Transverse colon (tissue), 4 donors: Measurements from ENCODE around the gene MAP3K8. TPM values are rescaled to one million over a fixed set of nuclear protein-coding genes. Genes with fewer than 3 reads are reported as not detected.
"Not testable (repeated sequence)": the region's sequence is repeated elsewhere in the genome, so short reads cannot be mapped to it uniquely, and the experiment has no call there.

Experiments
- DNase-seq: peaks from one replicate; pipeline ENCODE4 v3.0.0-alpha.2; 2019
- H3K27ac ChIP-seq, 4 donors: fragments of 200-600 bp; sonication (generic); 2 replicates each; pipeline ENCODE4 v1.5.1; 2016 to 2018; ENCODE audit warnings: inconsistent platforms in 4 of 4
- H3K27me3 ChIP-seq: fragments of 200-600 bp; sonication (generic); 2 replicates; pipeline ENCODE4 v1.5.1; 2017; ENCODE audit warnings: inconsistent platforms
- H3K36me3 ChIP-seq, 4 donors: fragments of 200-600 bp; sonication (generic); 2 replicates each; pipeline ENCODE4 v1.5.1; 2017 to 2019; ENCODE audit warnings: inconsistent platforms in 4 of 4
- H3K4me1 ChIP-seq, 4 donors: fragments of 200-600 bp; sonication (generic); 2 replicates each; pipeline ENCODE4 v1.5.1; 2017 to 2020; ENCODE audit warnings: inconsistent platforms in 4 of 4
- H3K4me3 ChIP-seq, 4 donors: fragments of 200-600 bp; sonication (generic); 1 replicate in 1 of 4; 2 replicates in 3 of 4; pipeline versions ENCODE4 v1.5.1 to v1.6.1; 2017 to 2019; ENCODE audit warnings: inconsistent platforms in 4 of 4
- H3K9me3 ChIP-seq, 2 donors: fragments of 200-600 bp; sonication (generic); 2 replicates each; pipeline ENCODE4 v1.5.1; 2017 to 2019; ENCODE audit warnings: inconsistent platforms in 2 of 2
- EP300 ChIP-seq: sonication (generic); formaldehyde crosslinking; IDR thresholded peaks from one replicate; pipeline ENCODE4 v1.6.1; 2017; ENCODE audit warnings: antibody characterized with exemption, low read depth
- POLR2A ChIP-seq: fragments of 450-650 bp; IDR thresholded peaks from one replicate; pipeline ENCODE4 v1.6.1; 2016; ENCODE audit warnings: antibody characterized with exemption, mild to moderate bottlenecking, moderate library complexity
- POLR2AphosphoS5 ChIP-seq, 3 donors: sonication (generic); formaldehyde crosslinking; IDR thresholded peaks; one replicate each; pipeline ENCODE4 v1.6.1; 2016; ENCODE audit warnings: antibody characterized with exemption in 3 of 3
- WGBS, 2 donors: methylation state at CpG; one replicate each; pipeline ENCODE4 v1.1.5; 2018; ENCODE audit warnings: low coverage in 1 of 2; 5-methylcytosine and 5-hydroxymethylcytosine counted together
- in situ Hi-C, 4 donors: fragments of 200-750 bp; cut with MboI; loops; one replicate each; pipeline versions ENCODE4 v1.15.0 to v1.15.1; 2017; ENCODE audit warnings: low sequenced_read_pairs in 3 of 4, low pct_ligation_motif_present in 1 of 4, low pct_unique_long_range_greater_than_20kb in 1 of 4
- intact Hi-C: fragments of 100-400 bp; cut with DNase I; formaldehyde crosslinking; loops from one replicate; pipeline ENCODE4 v1.15.1; 2023; ENCODE audit warnings: low total_unique reads
- total RNA-seq, 4 donors: library from RNA; depleted of rRNA; stranded (reverse); fragments of >200 nt; gene quantifications; one replicate each; pipeline ENCODE4 v1.1.0, GENCODE V29; 2016
- TF ChIP-seq, protein P1 (sequence below), 5 experiments: fragments of 200-600 bp in 3 of 5; fragments of 450-650 bp in 2 of 5; sonication (generic) in 3 of 5; IDR thresholded peaks; 1 replicate in 2 of 5; 2 replicates in 3 of 5; pipeline ENCODE4 v1.5.1; 2016 to 2017; ENCODE audit warnings: antibody characterized with exemption in 5 of 5, inconsistent platforms in 3 of 5, mild to moderate bottlenecking in 2 of 5, moderate library complexity in 1 of 5

The MAP3K8 gene
- total RNA-seq, 4 donors from 2014 or later = 2.2 to 26.7 (median 11.8) TPM

DNA sequence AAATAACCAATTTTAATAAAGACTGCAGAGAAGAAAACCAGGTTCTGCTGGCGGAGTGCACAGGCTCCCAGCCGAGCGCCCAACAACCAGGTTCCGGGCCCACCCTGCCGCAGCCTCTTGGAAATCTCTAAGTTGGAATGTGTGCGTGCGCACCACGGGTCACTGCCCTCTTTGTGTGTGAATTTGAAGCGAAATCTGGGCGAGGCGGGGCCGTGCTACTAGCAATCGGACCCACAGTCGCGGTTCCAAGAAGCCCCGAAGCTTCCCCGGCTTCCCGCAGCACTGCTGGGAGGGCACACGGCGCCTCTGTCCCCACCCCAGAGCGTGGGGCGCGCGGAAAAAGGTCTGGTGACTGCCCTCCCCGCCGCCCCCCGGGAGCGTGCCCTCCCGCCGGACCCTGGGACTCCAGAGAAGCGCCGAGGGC, 666 bp upstream of the MAP3K8 start:
- intact Hi-C loops = no loop called here
- TF ChIP-seq POLR2AphosphoS5 (IDR thresholded peaks at IDR 0.05) = no peak
- TF ChIP-seq, protein P1, sequence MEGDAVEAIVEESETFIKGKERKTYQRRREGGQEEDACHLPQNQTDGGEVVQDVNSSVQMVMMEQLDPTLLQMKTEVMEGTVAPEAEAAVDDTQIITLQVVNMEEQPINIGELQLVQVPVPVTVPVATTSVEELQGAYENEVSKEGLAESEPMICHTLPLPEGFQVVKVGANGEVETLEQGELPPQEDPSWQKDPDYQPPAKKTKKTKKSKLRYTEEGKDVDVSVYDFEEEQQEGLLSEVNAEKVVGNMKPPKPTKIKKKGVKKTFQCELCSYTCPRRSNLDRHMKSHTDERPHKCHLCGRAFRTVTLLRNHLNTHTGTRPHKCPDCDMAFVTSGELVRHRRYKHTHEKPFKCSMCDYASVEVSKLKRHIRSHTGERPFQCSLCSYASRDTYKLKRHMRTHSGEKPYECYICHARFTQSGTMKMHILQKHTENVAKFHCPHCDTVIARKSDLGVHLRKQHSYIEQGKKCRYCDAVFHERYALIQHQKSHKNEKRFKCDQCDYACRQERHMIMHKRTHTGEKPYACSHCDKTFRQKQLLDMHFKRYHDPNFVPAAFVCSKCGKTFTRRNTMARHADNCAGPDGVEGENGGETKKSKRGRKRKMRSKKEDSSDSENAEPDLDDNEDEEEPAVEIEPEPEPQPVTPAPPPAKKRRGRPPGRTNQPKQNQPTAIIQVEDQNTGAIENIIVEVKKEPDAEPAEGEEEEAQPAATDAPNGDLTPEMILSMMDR (IDR thresholded peaks at IDR 0.05) = no peak
- no peak for TF ChIP-seq POLR2A
- TF ChIP-seq EP300 = no peak
- DNase-seq = peak; percentile 84
- Histone ChIP-seq H3K9me3 (no peaks in the 10 kb centered on the region), H3K27me3 (no peaks in the 10 kb centered on the region), H3K36me3 (no peaks in the 10 kb centered on the region), H3K4me1 (peaks cover 17 to 60% (median 38%) of the 10 kb centered on the region in 4 donors), H3K27ac (peak overlapping the region; percentile 98 to 99 (median 99)), H3K4me3 (peak overlapping the region; percentile 62 to 94 (median 90))
- 1% methylated on average over 31 of the region's 32 CpGs; no CpG with 5 or more reads in 1 of the 2 donors for WGBS, 2 donors
- in situ Hi-C loops = no loop called here

DNA sequence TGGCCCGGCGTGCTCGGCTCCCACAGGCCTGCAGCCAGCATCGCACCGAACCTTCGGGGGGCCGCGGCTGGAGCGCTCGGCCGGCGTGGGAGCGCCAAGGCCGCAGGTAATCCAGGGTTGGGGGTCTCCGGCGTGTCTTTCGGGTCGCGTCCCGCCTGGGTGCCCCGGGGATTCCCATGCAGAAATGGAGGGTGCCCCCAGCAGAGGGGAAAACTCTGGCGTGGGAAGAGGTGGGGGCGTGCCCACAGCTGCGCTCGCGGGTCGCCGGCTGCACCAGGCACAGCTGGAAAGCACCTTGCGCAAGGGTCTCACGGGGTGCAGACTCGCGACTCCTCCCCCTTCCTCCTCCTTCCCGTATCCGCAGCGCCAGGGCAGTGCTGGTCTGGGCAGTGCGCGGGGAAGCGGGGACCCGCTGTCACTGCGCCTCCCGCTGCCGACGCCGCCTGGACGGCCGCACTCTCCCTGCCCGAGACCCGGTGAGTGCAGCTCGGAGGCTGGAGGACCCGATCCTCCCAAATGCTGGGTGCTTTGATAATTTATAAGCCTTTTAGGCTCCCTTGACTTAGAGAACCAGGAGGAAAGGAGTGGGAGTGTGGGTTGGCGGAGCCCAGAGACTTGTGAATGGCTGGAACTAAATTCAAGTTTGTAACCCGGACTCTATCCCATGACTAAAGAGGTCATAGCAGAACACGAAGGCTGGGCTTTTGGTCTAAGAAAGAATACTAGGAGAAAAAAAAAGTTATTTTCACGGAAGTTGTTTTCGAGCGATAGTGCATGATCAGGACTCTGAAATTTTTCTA, 489 bp downstream of the MAP3K8 start:
- H3K4me1 ChIP-seq = peaks cover 20 to 65% (median 43%) of the 10 kb centered on the region in 4 donors
- 0 to 1% methylated on average over 4 to 29 of the region's 56 CpGs for WGBS, 2 donors

DNA sequence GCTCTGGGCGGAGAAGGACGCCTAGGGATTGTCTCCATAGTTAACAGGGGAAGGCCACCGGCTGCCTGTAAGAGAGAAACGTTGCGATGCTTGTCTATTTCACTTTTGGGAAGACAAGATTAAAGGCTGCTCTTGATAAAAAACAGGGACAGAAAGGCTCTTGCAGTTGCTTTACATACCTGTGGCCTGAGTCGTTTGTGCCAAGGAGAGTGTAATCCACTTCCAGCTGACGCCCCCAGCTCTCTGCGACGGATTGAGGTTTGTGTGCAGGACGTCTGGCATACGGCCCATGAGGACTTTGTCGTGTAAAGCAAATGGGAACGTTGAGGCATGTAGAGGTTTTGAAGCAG, 1.1 kb downstream of the MAP3K8 start:
- H3K9me3 ChIP-seq = no peaks in the 10 kb centered on the region
- H3K27me3 ChIP-seq = no peaks in the 10 kb centered on the region
- peaks cover 0 to 4% (median 0%) of the 10 kb centered on the region in 4 donors for H3K36me3 ChIP-seq
- no peak for TF ChIP-seq POLR2AphosphoS5 (IDR thresholded peaks at IDR 0.05)
- WGBS, 2 donors = 1% methylated on average over 13 of the region's 13 CpGs; no CpG with 5 or more reads in 1 of the 2 donors
- peak; percentile 51 for DNase-seq
- in situ Hi-C loops (no loop called here), intact Hi-C loops (no loop called here)
- peak overlapping the region; percentile 98 to 99 (median 99) for H3K27ac ChIP-seq
- peaks cover 20 to 65% (median 43%) of the 10 kb centered on the region in 4 donors for H3K4me1 ChIP-seq
- peak overlapping the region; percentile 62 to 94 (median 90) for H3K4me3 ChIP-seq

More for the DNA sequence above, 489 bp downstream of the MAP3K8 start:
- Histone ChIP-seq H3K4me3 (peak overlapping the region; percentile 62 to 94 (median 90)), H3K9me3 (no peaks in the 10 kb centered on the region), H3K36me3 (peaks cover 0 to 4% (median 0%) of the 10 kb centered on the region in 4 donors), H3K27me3 (no peaks in the 10 kb centered on the region), H3K27ac (peak overlapping the region; percentile 98 to 99 (median 99))
- in situ Hi-C loops (no loop called here), intact Hi-C loops (no loop called here)
- peak; percentile 88 for DNase-seq
- TF ChIP-seq, protein P1 (IDR thresholded peaks at IDR 0.05) = no peak
- TF ChIP-seq POLR2A (peak; percentile 81), EP300 (peak; percentile 38), POLR2AphosphoS5 (IDR thresholded peaks at IDR 0.05) (peak; percentile 97 to 98 (median 98))

DNA sequence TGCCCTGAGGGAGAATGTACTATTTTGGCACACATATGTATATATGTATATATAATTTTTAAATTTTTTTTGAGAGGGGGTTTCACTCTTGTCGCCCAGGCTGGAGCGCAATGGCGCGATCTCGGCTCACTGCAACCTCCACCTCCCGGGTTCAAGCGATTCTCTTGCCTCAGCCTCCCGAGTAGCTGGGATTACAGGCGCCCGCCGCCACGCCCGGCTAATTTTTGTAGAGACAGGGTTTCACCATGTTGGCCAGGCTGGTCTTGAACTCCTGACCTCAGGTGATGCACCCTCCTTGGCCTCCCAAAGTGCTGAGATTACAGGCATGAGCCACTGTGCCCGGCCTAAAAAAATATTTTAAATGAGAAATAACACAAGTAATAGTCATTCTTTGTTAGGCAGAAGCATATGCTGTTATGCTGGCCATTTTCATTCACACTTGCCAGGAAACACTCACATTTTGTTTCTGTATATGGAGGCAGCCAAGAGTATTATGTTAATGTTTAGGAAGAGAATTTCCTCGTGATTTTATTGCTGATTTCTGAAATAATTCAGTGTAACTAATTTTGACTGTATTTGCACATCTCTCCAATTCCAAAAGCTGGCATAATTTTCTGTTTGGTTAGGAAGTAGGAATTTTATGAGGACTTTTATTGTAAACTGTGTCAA, 1.6 kb downstream of the MAP3K8 start:
- H3K4me3 ChIP-seq = peak overlapping the region; percentile 62 to 94 (median 90)
- H3K27me3 ChIP-seq, intact Hi-C loops, H3K36me3 ChIP-seq, in situ Hi-C loops, DNase-seq, H3K9me3 ChIP-seq: not testable (repeated sequence)
- H3K4me1 ChIP-seq = peaks cover 20 to 62% (median 42%) of the 10 kb centered on the region in 4 donors
- H3K27ac ChIP-seq = peak overlapping the region; percentile 98 to 99 (median 99)
- WGBS, 2 donors = 39 to 64% methylated on average over 3 to 15 of the region's 15 CpGs

DNA sequence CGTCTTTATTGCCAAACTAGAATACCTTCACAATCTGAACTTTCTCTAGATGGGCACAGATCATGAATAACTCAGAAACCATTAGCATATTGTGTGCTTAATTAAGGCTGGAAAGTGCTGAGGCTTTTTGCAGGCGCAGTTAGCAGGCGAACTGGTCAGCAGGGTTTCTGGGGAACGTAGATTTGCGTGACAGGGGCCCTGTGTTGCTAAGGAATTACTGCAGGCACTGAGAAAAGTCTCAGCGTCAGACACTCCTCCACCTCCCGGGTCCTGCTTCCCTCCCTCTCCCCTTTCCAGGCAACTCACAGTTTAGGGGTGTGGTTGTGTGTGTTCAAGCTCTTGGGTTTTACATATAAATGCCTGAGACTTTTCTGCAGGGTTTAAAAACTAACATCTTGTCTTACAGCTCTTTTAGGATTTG, 2.2 kb downstream of the MAP3K8 start:
- Histone ChIP-seq H3K27ac (peak overlapping the region; percentile 98 to 99 (median 99)), H3K27me3 (no peaks in the 10 kb centered on the region), H3K4me3 (peak overlapping the region in 2 of 4 donors; percentile 87 to 94), H3K4me1 (peaks cover 20 to 57% (median 40%) of the 10 kb centered on the region in 4 donors), H3K36me3 (peaks cover 0 to 4% (median 0%) of the 10 kb centered on the region in 4 donors), H3K9me3 (no peaks in the 10 kb centered on the region)
- 7 to 15% methylated on average over 7 of the region's 7 CpGs for WGBS, 2 donors
- intact Hi-C loops = no loop called here
- TF ChIP-seq, protein P1 (IDR thresholded peaks at IDR 0.05) = no peak
- TF ChIP-seq POLR2AphosphoS5 (IDR thresholded peaks at IDR 0.05) = peak in 2 of 3 donors; percentile 27 to 31
- peak; percentile 45 for DNase-seq
- in situ Hi-C loops = no loop called here
